Fibroblast of lung (primary cell): ENCODE results near the gene WDR46.

Experiments
- CTCF ChIP-seq, 2 donors: IDR thresholded peaks in 1 of 2; conservative IDR thresholded peaks in 1 of 2; 1 replicate in 1 of 2; 2 replicates in 1 of 2; pipeline ENCODE4 v1.5.1; 2011 to 2012; ENCODE audit warnings: low read length in 2 of 2, control low read depth in 1 of 2, inconsistent platforms in 1 of 2, low read depth in 1 of 2, mild to moderate bottlenecking in 1 of 2
- EZH2 ChIP-seq: IDR thresholded peaks from 2 replicates; pipeline ENCODE4 v1.5.1; 2012; ENCODE audit warnings: low read length, control low read depth, mild to moderate bottlenecking; ENCODE audit errors: missing control alignments

GRCh38 chr6:33304216-33304615, 15.2 kb upstream of the WDR46 start:
- no peak for TF ChIP-seq CTCF (conservative IDR thresholded peaks at IDR 0.05 in 1 of 2, IDR thresholded peaks at IDR 0.05 in 1 of 2; ENCODE audit: low read depth in 1 of 2, low read length in 2 of 2)
- no peak for TF ChIP-seq EZH2
